ENCODE measurements around the gene SHANK1. TPM values are rescaled to one million over a fixed set of nuclear protein-coding genes. Genes with fewer than 3 reads are reported as not detected.

SHANK1 gene
- total and polyA plus RNA-seq, 2 of the 4 experiments (the other 2 are of a cell fraction) = 6.1 to 6.7 TPM

DNA sequence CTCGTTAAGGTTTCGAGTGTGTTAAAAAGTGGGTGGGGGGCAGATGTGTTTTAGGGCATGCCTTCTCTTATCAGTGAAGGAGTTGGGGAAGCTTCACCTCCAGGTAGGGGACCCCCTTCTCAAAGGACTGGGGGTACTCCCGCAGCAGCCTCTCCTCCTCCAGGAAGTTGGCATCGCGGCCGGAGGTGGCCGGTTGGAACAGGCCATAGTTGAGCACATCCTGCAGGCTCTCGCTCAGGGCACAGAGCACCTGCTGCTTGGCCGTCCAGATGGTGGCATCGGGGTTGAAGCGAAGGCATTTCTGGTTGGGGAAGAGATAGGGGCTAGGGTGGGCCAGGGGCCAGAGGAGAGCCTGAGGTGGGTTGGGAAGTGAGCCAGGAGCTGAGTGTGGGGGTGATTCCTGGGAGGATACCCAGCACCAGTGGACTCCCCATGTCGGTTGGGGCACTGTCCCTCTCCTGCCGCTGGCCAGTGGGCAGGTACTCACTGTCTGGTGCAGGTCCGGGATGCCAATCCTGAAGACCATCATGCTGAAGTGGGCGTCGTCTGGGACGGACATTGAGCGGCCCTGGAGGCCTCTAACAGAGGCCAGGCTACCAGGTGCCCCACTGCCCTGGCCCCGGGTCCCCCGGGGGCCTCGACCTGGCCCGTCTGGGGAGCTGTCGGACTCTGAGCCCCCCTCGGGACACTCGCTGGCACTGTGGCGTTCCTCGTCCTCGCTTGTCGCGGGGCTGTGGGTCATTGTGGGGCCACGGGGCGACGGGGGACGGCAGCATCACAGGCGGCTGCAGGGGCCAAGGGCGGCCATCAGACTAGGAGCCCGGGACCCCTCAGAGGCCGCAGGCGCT lies 3.2 kb downstream of the SHANK1 start:
- 0 out of 2 replicates have a peak, but pooled peaks cover 3% of the 10 kb centered on the region for H4K20me1 ChIP-seq (ENCODE audit: insufficient read depth, low read length)
- no peaks in the 10 kb centered on the region for H3K27me3 ChIP-seq (ENCODE audit: control insufficient read depth, insufficient read depth, low read length)
- peaks cover 4% of the 10 kb centered on the region for H3K36me3 ChIP-seq (ENCODE audit: control insufficient read depth, insufficient read depth, low read length)
- H3K4me3 ChIP-seq (ENCODE audit: insufficient read depth, low read depth, low read length) = no peak overlapping the region
- no peak overlapping the region for H3K27ac ChIP-seq (ENCODE audit: insufficient read depth, low read length)
- H3K4ac ChIP-seq (ENCODE audit: low read depth, low read length) = no peak overlapping the region
- H2AK9ac ChIP-seq (replicated peaks; ENCODE audit: low read depth, low read length, poor library complexity) = no peak overlapping the region
- no peak overlapping the region for H3K4me2 ChIP-seq (ENCODE audit: low read depth, low read length)
- H3K9me3 ChIP-seq (ENCODE audit: control insufficient read depth, insufficient read depth, low read length) = no peaks in the 10 kb centered on the region
- H4K5ac ChIP-seq (ENCODE audit: low read depth, low read length) = no peak overlapping the region
- H2AFZ ChIP-seq (replicated peaks; ENCODE audit: low read length, poor library complexity) = no peak overlapping the region
- peaks cover 0 to 9% of the 10 kb centered on the region in 2 experiments; a peak in 1 of 4 replicates for H3K79me1 ChIP-seq (ENCODE audit: low read depth in 1 of 2, low read length in 2 of 2)
- no peak overlapping the region for H2BK120ac ChIP-seq (ENCODE audit: low read depth, low read length)
- POLR2A ChIA-PET (ENCODE audit: unreplicated experiment) = no interaction called here
- peaks cover 7% of the 10 kb centered on the region for H3K9me1 ChIP-seq (ENCODE audit: insufficient read depth, low read length)
- no peak overlapping the region for H2BK15ac ChIP-seq (ENCODE audit: low read depth, low read length)
- H4K8ac ChIP-seq (ENCODE audit: low read depth in 2 of 2, low read length in 2 of 2) = no peak overlapping the region
- no peak overlapping the region for H3K9ac ChIP-seq (ENCODE audit: low read depth, low read length)
- ATAC-seq (ENCODE audit: low read depth) = no peak
- no peak overlapping the region for H3K23ac ChIP-seq (ENCODE audit: low read depth, low read length)
- H3K56ac ChIP-seq (ENCODE audit: extremely low read depth, insufficient read depth, low read length) = no peak overlapping the region
- BruUV-seq (replicated peaks) = no TSS peak
- in situ Hi-C loops (cut with MboI; ENCODE audit: low sequenced_read_pairs) = no loop called here
- H2BK5ac ChIP-seq (ENCODE audit: low read depth, low read length, poor library complexity, severe bottlenecking) = no peak overlapping the region
- no peak overlapping the region for H2BK20ac ChIP-seq (ENCODE audit: low read depth, low read length)
- intact Hi-C loops (cut with micrococcal nuclease) = no loop called here
- TF ChIP-seq POLR2A (IDR thresholded peaks at IDR 0.05; ENCODE audit: low read depth, low read length) (no peak), BHLHE40 (IDR thresholded peaks at IDR 0.05; ENCODE audit: low read depth, low read length) (no peak), CHD1 (IDR thresholded peaks at IDR 0.05; ENCODE audit: low read depth, low read length) (no peak), MXI1 (IDR thresholded peaks at IDR 0.05; ENCODE audit: borderline replicate concordance, low read depth, low read length) (no peak), MAFK (IDR thresholded peaks at IDR 0.05; ENCODE audit: low read depth, low read length) (no peak), SMC3 (IDR thresholded peaks at IDR 0.05; ENCODE audit: low read depth, low read length) (no peak), RAD21 (IDR thresholded peaks at IDR 0.05; ENCODE audit: low read length) (no peak), NFE2L2 (IDR thresholded peaks at IDR 0.05; ENCODE audit: low read depth, low read length) (no peak), MAZ (IDR thresholded peaks at IDR 0.05; ENCODE audit: borderline replicate concordance, low read depth, low read length) (no peak)
- TF ChIP-seq, protein P1, sequence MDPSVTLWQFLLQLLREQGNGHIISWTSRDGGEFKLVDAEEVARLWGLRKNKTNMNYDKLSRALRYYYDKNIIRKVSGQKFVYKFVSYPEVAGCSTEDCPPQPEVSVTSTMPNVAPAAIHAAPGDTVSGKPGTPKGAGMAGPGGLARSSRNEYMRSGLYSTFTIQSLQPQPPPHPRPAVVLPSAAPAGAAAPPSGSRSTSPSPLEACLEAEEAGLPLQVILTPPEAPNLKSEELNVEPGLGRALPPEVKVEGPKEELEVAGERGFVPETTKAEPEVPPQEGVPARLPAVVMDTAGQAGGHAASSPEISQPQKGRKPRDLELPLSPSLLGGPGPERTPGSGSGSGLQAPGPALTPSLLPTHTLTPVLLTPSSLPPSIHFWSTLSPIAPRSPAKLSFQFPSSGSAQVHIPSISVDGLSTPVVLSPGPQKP (IDR thresholded peaks at IDR 0.05; ENCODE audit: borderline replicate concordance, low read depth, low read length) = no peak
- no peak overlapping the region for H3K18ac ChIP-seq (ENCODE audit: low read depth, low read length)
- WGBS, 2 experiments (ENCODE audit: extremely low coverage in 2 of 2, insufficient read length in 1 of 2) = 89% methylated on average over 18 of the region's 39 CpGs; no CpG with 5 or more reads in 1 of the 2 experiments
- dilution Hi-C loops (cut with HindIII; ENCODE audit: low sequenced_read_pairs, unreplicated experiment) = no loop called here
- no peak overlapping the region for H4K91ac ChIP-seq (ENCODE audit: insufficient read depth, low read depth, low read length)
- H3K4me1 ChIP-seq (ENCODE audit: control insufficient read depth, insufficient read depth, low read length) = peaks cover 4% of the 10 kb centered on the region
- CTCF ChIA-PET = interaction anchor here (1.0 kb wide), 1 partner anchor 11 kb away, joined by 3 read pairs; no protein-coding TSS in a partner anchor
- DNase-seq = no peak
- H3K14ac ChIP-seq (replicated peaks; ENCODE audit: low read depth, low read length) = no peak overlapping the region
- H2AK5ac ChIP-seq (ENCODE audit: low read depth, low read length) = no peak overlapping the region
